ENCODE measurements around the gene FLNC.

FLNC gene

DNA sequence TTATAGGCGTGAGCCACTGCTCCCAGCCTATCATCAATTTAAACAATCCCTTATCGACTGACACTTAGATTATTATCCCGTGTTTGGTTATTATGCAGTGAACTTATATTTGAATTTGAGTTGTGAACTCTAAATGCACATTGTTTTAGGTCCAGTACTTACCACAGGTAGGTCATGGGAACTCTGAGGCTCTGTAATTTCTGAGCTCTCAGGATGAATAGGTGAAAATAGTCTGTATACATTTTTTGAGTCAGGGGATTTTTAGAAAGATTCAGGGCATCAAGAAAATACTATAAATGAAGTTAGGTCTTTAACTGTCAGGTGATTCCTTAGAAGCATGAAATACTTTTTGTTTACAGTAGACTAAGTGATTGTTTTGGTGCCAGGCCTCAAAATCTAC lies 29.6 kb upstream of the FLNC start:
- peaks cover 18% of the 10 kb centered on the region for H3K4me1 Mint-ChIP-seq
- H3K27ac Mint-ChIP-seq, result no peak overlapping the region

DNA sequence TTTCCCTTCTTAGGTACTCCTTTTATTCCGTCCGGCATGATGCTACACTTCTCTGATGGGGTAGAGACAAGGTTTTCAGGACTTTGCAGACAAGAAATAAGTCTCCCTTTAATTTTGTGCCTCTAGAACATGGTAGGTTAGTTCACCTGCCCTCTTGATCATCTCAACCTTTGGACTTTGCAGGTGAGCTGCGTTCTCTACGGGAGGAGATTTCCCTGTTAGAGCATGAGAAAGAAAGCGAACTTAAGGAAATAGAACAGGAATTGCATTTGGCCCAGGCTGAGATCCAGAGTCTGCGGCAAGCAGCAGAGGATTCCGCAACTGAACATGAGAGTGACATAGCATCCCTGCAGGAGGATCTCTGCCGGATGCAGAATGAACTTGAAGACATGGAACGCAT lies 29.2 kb upstream of the FLNC start:
- peaks cover 13% of the 10 kb centered on the region for H3K4me1 Mint-ChIP-seq
- TF ChIP-seq, protein P1, sequence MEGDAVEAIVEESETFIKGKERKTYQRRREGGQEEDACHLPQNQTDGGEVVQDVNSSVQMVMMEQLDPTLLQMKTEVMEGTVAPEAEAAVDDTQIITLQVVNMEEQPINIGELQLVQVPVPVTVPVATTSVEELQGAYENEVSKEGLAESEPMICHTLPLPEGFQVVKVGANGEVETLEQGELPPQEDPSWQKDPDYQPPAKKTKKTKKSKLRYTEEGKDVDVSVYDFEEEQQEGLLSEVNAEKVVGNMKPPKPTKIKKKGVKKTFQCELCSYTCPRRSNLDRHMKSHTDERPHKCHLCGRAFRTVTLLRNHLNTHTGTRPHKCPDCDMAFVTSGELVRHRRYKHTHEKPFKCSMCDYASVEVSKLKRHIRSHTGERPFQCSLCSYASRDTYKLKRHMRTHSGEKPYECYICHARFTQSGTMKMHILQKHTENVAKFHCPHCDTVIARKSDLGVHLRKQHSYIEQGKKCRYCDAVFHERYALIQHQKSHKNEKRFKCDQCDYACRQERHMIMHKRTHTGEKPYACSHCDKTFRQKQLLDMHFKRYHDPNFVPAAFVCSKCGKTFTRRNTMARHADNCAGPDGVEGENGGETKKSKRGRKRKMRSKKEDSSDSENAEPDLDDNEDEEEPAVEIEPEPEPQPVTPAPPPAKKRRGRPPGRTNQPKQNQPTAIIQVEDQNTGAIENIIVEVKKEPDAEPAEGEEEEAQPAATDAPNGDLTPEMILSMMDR (IDR thresholded peaks at IDR 0.05; ENCODE audit: unreplicated experiment in 3 of 3), result no peak
- H3K27ac Mint-ChIP-seq, result no peak overlapping the region
- no peaks in the 10 kb centered on the region for H3K9me3 Mint-ChIP-seq
- H3K4me3 Mint-ChIP-seq, result no peak overlapping the region
- no peaks in the 10 kb centered on the region for H3K27me3 Mint-ChIP-seq (ENCODE audit: low read depth)
- H3K36me3 Mint-ChIP-seq (ENCODE audit: low read depth), result peaks cover 47% of the 10 kb centered on the region

More for the DNA sequence above, 29.6 kb upstream of the FLNC start:
- Mint-ChIP-seq H3K9me3 (no peaks in the 10 kb centered on the region), H3K27me3 (ENCODE audit: low read depth) (no peaks in the 10 kb centered on the region), H3K36me3 (ENCODE audit: low read depth) (peaks cover 48% of the 10 kb centered on the region), H3K4me3 (no peak overlapping the region)
- TF ChIP-seq, protein P1 (IDR thresholded peaks at IDR 0.05; ENCODE audit: unreplicated experiment in 3 of 3), result no peak

DNA sequence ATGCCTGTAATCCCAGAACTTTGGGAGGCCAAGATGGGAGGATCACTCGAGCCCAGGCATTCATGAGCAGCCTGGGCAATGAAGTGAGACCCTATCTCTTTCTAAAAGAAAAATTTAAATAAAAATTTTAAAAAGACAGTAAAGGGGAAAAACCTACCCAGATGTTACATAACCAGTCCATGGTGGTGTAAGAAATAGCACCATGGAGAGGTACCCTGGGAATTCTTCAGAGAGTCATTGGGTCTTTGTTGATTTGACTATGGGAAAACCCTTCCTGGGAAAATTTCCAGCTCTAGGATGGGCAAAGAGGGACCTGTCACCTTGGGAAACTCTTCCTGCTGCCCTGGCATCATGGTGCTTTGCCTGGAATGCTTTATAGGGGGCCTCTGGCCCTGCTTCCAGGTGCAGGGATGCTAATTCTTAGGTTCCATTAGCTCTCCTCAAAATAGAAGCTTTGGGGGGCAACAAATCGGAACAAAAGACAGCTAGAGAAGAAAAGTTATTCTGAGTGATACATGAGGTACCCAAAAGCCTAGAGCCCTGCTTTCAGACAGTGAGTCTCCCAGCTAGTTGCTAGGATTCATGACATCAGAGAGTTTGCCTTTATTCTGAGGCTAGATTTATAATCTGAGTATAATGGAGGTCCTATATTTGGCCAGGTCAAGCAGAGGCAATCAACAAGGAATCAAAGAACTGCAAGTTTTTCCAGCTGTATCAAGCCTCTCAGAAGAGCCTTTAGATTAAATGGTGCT lies 28.4 kb upstream of the FLNC start:
- Mint-ChIP-seq H3K27ac (no peak overlapping the region), H3K4me1 (peaks cover 16% of the 10 kb centered on the region), H3K36me3 (ENCODE audit: low read depth) (peaks cover 48% of the 10 kb centered on the region), H3K4me3 (no peak overlapping the region), H3K27me3 (ENCODE audit: low read depth) (no peaks in the 10 kb centered on the region), H3K9me3 (no peaks in the 10 kb centered on the region)
- TF ChIP-seq, protein P1 (IDR thresholded peaks at IDR 0.05; ENCODE audit: unreplicated experiment in 3 of 3), result no peak

DNA sequence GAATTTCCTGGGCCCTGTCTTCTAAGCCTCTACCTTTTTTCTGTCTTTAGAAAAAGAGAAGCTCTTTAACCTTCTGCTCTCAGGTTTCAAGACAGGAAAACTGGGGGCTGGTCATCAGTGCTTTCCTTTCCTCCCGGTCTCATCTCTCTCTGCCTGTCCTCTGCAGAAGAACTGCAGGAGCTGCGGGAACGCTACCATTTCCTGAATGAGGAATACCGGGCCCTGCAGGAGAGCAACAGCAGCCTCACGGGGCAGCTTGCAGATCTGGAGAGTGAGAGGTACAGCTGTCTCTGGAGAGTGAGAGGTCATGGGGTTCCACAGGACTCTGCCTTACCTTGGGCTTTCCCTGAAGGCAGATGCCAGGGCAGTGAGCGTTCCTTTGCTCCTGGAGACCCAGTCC lies 25.7 kb upstream of the FLNC start:
- TF ChIP-seq, protein P1 (IDR thresholded peaks at IDR 0.05; ENCODE audit: unreplicated experiment in 3 of 3), result no peak
- no peak overlapping the region for H3K27ac Mint-ChIP-seq
- H3K4me3 Mint-ChIP-seq, result no peak overlapping the region
- peaks cover 32% of the 10 kb centered on the region for H3K4me1 Mint-ChIP-seq
- no peaks in the 10 kb centered on the region for H3K9me3 Mint-ChIP-seq
- peaks cover 52% of the 10 kb centered on the region for H3K36me3 Mint-ChIP-seq (ENCODE audit: low read depth)
- no peaks in the 10 kb centered on the region for H3K27me3 Mint-ChIP-seq (ENCODE audit: low read depth)

DNA sequence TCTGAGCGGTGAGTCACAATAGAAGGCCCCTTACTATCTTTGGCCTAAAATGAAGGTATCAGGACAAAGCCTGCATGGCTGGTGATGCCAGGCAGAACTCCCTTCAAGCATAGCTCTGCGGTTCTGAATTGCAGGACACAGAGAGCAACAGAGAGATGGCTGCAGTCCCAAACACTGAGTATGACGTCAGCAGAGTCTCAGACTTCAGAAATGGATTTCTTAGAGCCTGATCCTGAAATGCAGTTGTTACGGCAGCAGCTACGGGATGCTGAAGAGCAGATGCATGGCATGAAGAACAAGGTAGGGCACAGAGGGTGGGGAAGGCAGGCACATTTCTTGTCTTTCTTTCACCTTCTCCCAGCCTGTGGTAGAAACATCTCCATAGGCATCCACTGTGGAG lies 25.0 kb upstream of the FLNC start:
- peaks cover 37% of the 10 kb centered on the region for H3K4me1 Mint-ChIP-seq
- no peaks in the 10 kb centered on the region for H3K9me3 Mint-ChIP-seq
- H3K27ac Mint-ChIP-seq, result no peak overlapping the region

More for the DNA sequence above, 25.0 kb upstream of the FLNC start:
- Mint-ChIP-seq H3K36me3 (ENCODE audit: low read depth) (peaks cover 55% of the 10 kb centered on the region), H3K27me3 (ENCODE audit: low read depth) (no peaks in the 10 kb centered on the region), H3K4me3 (no peak overlapping the region)
- TF ChIP-seq, protein P1 (IDR thresholded peaks at IDR 0.05; ENCODE audit: unreplicated experiment in 3 of 3), result no peak
